Loucy (cell line): ENCODE results near the gene IQGAP3.

Experiments used
- H2AFZ ChIP-seq: fragments of 200-600 bp; sonication (generic); 2 replicates; pipeline ENCODE4 v1.6.0; 2016; ENCODE audit warnings: antibody characterized with exemption, mild to moderate bottlenecking, low read length, moderate library complexity
- H3F3A ChIP-seq: fragments of 200-600 bp; 2 replicates; pipeline ENCODE4 v1.6.0; 2016; ENCODE audit warnings: antibody characterized with exemption, low read depth, mild to moderate bottlenecking
- H3K27me3 ChIP-seq: fragments of 200-600 bp; sonication (generic); 2 replicates; pipeline ENCODE4 v1.6.1; 2014; ENCODE audit warnings: low read length, mild to moderate bottlenecking; ENCODE audit not compliant: insufficient read depth, poor library complexity, severe bottlenecking
- H3K36me3 ChIP-seq: fragments of 200-600 bp; sonication (generic); 2 replicates; pipeline ENCODE4 v1.6.1; 2016; ENCODE audit warnings: low read length; ENCODE audit not compliant: insufficient read depth
- H3K4me1 ChIP-seq: fragments of 200-600 bp; sonication (generic); 2 replicates; pipeline ENCODE4 v1.5.1; 2014; ENCODE audit warnings: low read length, mild to moderate bottlenecking; ENCODE audit not compliant: insufficient read depth, poor library complexity, severe bottlenecking
- H3K4me2 ChIP-seq: fragments of 200-600 bp; sonication (generic); 2 replicates; pipeline ENCODE4 v1.6.0; 2014; ENCODE audit warnings: antibody characterized with exemption, low read length, low read depth, mild to moderate bottlenecking; ENCODE audit not compliant: poor library complexity, severe bottlenecking
- H3K4me3 ChIP-seq: fragments of 200-600 bp; sonication (generic); 2 replicates; pipeline ENCODE4 v1.5.1; 2014; ENCODE audit warnings: low read length, mild to moderate bottlenecking, mixed read lengths; ENCODE audit not compliant: poor library complexity, severe bottlenecking
- H3K79me2 ChIP-seq: fragments of 200-600 bp; sonication (generic); 2 replicates; pipeline ENCODE4 v1.6.1; 2014; ENCODE audit warnings: low read length; ENCODE audit not compliant: insufficient read depth
- H3K9ac ChIP-seq: fragments of 200-600 bp; sonication (generic); 2 replicates; pipeline ENCODE4 v1.6.0; 2014; ENCODE audit warnings: mild to moderate bottlenecking, low read depth, low read length, moderate library complexity; ENCODE audit not compliant: poor library complexity, severe bottlenecking
- H3K9me2 ChIP-seq: fragments of 200-600 bp; sonication (generic); replicated peaks from 2 replicates; pipeline ENCODE4 v1.6.1; 2016; ENCODE audit warnings: low read depth, low read length, mixed read lengths
- H3K9me3 ChIP-seq: fragments of 200-600 bp; sonication (generic); 2 replicates; pipeline ENCODE4 v1.6.1; 2014; ENCODE audit warnings: mild to moderate bottlenecking, antibody characterized with exemption, low read length, low read depth; ENCODE audit not compliant: insufficient read depth
- H4K20me1 ChIP-seq: fragments of 200-600 bp; sonication (generic); 2 replicates; pipeline ENCODE4 v1.6.0; 2014; ENCODE audit warnings: antibody characterized with exemption, low read length, mild to moderate bottlenecking; ENCODE audit not compliant: insufficient read depth, poor library complexity, severe bottlenecking
- EZH2phosphoT487 ChIP-seq: fragments of 200-600 bp; IDR thresholded peaks from 2 replicates; pipeline ENCODE4 v1.6.1; 2018; ENCODE audit warnings: antibody characterized with exemption, mild to moderate bottlenecking, moderate library complexity, borderline replicate concordance
- TF ChIP-seq, protein P1 (sequence below): fragments of 200-600 bp; sonication (generic); conservative IDR thresholded peaks from 2 replicates; pipeline ENCODE4 v1.5.1; 2014; ENCODE audit warnings: mild to moderate bottlenecking, antibody characterized with exemption, low read length

The IQGAP3 gene

DNA sequence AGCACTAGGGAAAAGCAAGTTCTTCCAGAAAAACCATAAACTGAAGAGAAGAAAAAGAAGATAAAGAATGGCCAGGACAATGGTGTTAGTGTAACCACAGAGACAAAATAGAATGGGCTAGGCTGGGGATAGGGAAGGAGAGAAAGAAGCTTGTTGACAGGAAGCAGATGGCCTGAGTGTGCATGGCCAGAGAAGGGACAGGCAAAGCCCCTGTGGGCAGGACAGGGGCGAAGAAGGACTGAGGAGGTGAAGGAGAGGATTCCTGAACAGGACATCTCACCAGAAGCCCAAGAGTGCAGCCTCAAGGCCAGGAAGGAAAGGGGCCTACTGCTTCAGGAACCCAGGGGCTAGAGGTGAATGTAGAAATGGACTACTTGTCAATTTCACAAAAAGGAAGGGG lies 29.3 kb downstream of the IQGAP3 start:
- Histone ChIP-seq H3K9me2 (no peaks in the 10 kb centered on the region), H3K79me2 (no peaks in the 10 kb centered on the region), H3K9me3 (no peaks in the 10 kb centered on the region), H3K4me2 (no peak overlapping the region), H3K36me3 (peaks cover 17% of the 10 kb centered on the region; the same call in 1 of the 2 replicates), H3K9ac (no peak overlapping the region), H3F3A (no peaks in the 10 kb centered on the region), H4K20me1 (no peaks in the 10 kb centered on the region), H3K27me3 (no peaks in the 10 kb centered on the region), H3K4me3 (no peak overlapping the region), H2AFZ (no peak overlapping the region), H3K4me1 (peaks cover 5% of the 10 kb centered on the region)
- TF ChIP-seq, protein P1, sequence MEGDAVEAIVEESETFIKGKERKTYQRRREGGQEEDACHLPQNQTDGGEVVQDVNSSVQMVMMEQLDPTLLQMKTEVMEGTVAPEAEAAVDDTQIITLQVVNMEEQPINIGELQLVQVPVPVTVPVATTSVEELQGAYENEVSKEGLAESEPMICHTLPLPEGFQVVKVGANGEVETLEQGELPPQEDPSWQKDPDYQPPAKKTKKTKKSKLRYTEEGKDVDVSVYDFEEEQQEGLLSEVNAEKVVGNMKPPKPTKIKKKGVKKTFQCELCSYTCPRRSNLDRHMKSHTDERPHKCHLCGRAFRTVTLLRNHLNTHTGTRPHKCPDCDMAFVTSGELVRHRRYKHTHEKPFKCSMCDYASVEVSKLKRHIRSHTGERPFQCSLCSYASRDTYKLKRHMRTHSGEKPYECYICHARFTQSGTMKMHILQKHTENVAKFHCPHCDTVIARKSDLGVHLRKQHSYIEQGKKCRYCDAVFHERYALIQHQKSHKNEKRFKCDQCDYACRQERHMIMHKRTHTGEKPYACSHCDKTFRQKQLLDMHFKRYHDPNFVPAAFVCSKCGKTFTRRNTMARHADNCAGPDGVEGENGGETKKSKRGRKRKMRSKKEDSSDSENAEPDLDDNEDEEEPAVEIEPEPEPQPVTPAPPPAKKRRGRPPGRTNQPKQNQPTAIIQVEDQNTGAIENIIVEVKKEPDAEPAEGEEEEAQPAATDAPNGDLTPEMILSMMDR: no peak
- no peak for TF ChIP-seq EZH2phosphoT487

DNA sequence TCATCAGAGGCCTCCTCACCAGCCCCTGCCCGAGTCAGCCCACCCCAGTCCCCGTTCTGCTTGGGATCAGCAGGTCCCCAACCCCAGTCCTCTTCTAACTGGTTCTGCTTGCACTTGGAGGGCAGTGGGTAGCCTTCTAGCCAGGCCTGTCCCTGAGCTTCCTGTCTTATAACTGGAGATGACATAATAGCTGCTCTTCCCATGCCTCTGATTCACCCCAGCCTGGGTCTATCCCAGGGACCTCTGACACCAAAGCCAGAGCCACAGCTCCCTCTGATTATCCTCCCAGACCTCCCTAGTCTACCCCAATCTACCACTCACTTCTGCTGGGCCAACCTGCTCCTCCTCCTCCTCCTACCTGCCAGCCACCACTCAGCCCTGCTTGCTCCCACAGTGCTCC lies 31.4 kb downstream of the IQGAP3 start:
- H2AFZ ChIP-seq: no peak overlapping the region
- TF ChIP-seq EZH2phosphoT487: no peak
- TF ChIP-seq, protein P1: no peak
- no peak overlapping the region for H3K4me3 ChIP-seq
- peaks cover 10% of the 10 kb centered on the region; the same call in 1 of the 2 replicates for H3K36me3 ChIP-seq
- H3K4me2 ChIP-seq: no peak overlapping the region
- no peaks in the 10 kb centered on the region for H3K79me2 ChIP-seq
- H4K20me1 ChIP-seq: no peaks in the 10 kb centered on the region
- H3K9ac ChIP-seq: no peak overlapping the region
- H3K27me3 ChIP-seq: no peaks in the 10 kb centered on the region
- no peaks in the 10 kb centered on the region for H3K9me2 ChIP-seq
- H3F3A ChIP-seq: no peaks in the 10 kb centered on the region
- peaks cover 5% of the 10 kb centered on the region for H3K4me1 ChIP-seq
- no peaks in the 10 kb centered on the region for H3K9me3 ChIP-seq

DNA sequence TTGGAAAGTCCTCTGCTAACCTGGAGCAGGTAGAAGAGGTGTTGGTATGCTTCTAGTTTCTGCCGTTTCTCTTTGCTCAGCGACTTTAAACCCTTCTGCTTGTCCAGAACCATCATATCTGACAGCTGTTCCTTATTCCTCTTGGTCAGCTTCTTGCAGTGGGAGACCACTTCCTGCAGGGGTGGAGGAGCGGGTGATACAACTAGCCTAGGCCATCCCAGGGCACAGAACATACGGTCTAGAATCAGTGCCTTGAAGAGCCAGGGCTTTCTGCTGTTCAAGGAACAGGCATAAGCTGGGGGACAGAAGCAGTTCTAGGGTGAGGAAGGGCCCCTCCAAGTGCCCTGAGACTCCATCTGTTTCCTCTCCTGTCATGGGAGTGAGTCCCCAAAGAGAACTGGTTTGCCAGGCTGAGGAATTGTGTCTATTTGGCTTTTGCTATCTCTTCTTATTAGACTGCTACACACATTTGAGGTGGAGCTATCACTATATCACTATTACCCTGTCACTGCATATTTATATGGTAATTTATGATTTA lies 32.5 kb downstream of the IQGAP3 start:
- H3K4me1 ChIP-seq: peaks cover 5% of the 10 kb centered on the region
- TF ChIP-seq EZH2phosphoT487: no peak
- TF ChIP-seq, protein P1: no peak
- peaks cover 16% of the 10 kb centered on the region; the same call in 1 of the 2 replicates for H3K36me3 ChIP-seq
- H3K9ac ChIP-seq: no peak overlapping the region
- H3K4me2 ChIP-seq: no peak overlapping the region
- H3F3A ChIP-seq: no peaks in the 10 kb centered on the region
- H2AFZ ChIP-seq: no peak overlapping the region
- no peaks in the 10 kb centered on the region for H4K20me1 ChIP-seq
- no peaks in the 10 kb centered on the region for H3K9me3 ChIP-seq
- no peaks in the 10 kb centered on the region for H3K9me2 ChIP-seq
- H3K4me3 ChIP-seq: no peak overlapping the region
- no peaks in the 10 kb centered on the region for H3K79me2 ChIP-seq
- H3K27me3 ChIP-seq: no peaks in the 10 kb centered on the region
